T-helper 22 cell (primary cell): ENCODE results near the gene AANAT.

Experiments used
- DNase-seq: peaks from one replicate; pipeline ENCODE4 v3.0.0-alpha.2; 2020; ENCODE audit warnings: low read depth

Gene AANAT

GRCh38 chr17:76467366-76467765 lies at the start of gene AANAT:
Gene AANAT, plus strand, starts transcription at chr17:76467603. Its CDS starts 1,144 bp downstream, at chr17:76468747.
- no peak for DNase-seq

DNA sequence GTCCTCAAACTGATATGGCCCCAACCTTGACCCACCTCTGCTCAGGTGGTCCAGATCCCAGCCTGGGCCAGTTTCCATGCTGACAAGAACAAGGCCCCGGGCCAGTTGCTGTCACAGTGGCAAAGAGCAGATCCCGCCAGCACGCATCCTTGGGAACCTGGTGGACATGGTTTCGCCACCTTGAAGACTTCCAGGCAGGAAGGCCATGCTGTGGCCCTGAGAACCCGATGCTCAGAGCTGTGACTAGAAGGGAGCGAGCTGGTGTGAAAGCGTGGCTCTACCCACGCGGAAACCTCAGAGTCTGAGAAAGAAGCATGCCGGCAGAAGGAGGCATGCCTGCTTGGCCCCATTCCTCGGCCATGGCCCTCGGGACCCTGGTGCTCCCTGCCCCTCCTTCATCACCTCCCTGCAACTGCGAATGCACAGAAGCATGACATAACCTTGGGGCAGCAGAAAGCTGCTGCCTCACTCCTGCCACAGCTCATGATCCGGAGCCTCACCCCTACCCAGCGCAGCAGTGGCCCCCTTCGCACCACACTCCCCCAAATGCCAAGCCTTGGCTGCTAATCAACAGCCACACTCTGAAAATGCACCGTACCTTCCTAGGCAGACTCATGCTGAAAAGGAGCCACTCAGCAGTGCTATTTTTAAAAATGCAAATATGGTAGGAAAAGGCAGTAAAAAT lies 47.7 kb upstream of the AANAT start:
- DNase-seq = no peak

DNA sequence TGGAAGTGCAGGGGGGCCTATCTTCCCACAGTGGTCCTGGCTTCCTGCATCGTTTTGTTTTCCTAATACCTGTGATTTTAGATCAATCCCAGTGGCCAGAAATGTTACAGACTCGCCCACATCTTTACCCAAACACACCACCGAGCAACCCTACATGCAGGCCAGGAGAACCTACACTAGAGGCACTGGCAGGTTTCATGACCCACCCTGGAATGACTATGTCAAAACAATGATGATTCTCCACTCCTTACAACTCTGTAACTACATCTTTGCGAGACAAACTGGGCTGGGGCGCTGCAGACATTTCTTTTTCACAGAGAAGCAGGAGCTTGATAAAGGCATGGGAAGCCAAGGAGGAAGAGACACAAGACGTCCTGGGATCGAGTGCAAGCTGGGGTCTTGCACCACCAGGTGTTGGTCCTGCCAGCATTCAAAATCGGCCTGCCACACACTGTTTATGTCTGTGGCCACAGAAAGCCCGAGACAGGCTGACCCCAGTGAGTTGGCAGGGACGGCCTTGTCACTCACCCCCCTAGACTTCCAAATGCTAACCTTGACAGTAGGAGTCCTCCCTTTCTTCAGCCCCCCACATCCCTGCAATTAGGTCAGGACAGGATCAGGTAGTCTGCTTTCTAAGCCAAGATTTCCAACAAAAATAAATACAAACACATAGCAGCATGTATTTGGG lies 46.9 kb upstream of the AANAT start:
- DNase-seq = no peak

DNA sequence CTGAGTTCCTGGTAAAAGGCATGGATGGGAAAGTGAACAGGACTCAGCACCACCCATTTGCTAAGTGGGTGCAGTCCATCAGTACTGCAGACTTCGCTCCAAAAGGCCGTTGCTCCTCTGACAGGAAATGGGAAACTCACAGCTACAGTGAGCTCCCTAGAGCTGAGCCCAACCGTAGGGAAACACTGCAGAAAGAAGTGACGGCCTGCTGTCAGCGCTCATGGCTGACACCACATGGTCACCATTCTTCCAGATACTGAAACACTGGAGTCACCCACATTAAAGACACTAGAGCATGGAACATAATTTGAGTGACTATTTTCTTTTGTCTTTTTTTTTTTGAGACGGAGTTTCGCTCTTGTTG lies 46.4 kb upstream of the AANAT start:
- no peak for DNase-seq

GRCh38 chr17:76422406-76422805 lies 45.0 kb upstream of the AANAT start:
- no peak for DNase-seq

DNA sequence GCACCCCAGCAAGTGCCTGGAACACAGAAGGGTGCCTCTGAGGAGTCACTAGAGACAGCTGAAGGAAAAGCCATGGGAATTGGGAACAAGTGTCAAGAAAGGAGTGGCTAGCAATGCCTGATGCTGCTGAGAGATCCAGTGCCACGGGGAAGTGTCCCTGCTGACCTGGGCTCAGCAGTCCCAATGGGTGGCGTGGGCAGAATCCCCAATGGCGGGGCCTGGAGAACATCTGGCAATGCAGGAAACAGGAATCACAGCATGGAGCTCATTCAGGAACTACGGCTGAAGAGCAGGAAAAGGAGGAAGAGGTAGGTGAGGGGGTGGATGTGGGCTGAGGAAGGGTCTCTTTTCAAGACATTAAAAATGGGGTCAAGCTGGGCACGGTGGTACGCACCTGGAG lies 44.5 kb upstream of the AANAT start:
- no peak for DNase-seq

- DNase-seq = no peak
Observed at GRCh38 chr17:76426853-76427252, 40.5 kb upstream of the AANAT start.

DNA sequence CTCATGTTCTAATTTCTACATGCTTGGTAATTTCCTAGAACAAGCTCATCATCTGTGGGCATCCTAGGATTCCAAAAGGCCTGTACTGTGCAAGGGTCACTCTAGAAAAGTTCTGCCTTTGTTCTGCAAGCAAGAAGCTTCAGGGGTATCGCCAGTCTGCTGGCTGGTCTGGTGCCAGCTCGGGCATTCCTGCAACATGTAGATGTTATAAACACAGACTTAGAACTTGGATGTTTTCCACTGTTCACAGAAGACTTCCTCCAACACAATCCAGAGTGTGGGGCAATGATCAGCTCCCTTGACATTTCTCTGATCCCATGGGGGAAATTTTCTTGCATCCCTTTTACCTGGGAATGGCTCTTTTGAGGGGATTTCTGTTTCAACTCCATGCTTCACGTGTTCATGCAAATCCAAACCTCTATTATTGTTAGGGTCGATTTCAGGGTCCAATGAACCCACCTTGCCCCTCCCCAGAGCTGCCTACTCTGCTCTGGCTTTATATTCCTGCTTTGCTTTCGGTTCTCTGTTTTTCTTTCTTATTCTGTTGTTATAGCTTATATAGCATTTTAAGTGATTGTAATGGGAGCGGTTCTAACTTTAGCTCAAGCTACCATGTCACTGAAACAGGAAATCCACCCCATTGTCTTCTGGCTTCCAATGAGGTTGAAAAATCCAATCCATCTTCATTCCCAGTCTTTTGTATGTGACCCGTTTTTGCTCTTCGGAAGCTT lies 39.7 kb upstream of the AANAT start:
- DNase-seq = no peak

- no peak for DNase-seq
Observed at GRCh38 chr17:76428511-76428910, 38.9 kb upstream of the AANAT start.

DNA sequence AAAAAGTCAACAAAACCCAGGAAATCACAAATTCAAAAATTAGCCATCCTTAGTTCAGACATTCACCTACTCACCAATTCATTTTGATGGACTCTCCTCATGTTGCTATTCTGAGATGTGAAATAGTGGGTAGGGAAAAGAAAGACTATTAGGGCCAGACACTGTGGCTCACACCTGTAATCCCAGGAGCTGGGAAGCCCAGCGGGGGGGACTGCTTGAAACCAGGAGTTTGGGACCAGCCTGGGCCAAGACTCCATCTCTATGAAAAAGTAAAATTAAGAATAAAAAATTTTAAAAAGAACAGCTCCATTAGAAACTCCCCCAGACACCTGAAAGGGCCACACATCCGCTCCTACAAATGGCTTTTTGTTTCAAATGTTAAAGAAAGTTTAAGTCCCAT lies 35.9 kb upstream of the AANAT start:
- DNase-seq = no peak

GRCh38 chr17:76432004-76432403 lies 35.4 kb upstream of the AANAT start:
- no peak for DNase-seq

DNA sequence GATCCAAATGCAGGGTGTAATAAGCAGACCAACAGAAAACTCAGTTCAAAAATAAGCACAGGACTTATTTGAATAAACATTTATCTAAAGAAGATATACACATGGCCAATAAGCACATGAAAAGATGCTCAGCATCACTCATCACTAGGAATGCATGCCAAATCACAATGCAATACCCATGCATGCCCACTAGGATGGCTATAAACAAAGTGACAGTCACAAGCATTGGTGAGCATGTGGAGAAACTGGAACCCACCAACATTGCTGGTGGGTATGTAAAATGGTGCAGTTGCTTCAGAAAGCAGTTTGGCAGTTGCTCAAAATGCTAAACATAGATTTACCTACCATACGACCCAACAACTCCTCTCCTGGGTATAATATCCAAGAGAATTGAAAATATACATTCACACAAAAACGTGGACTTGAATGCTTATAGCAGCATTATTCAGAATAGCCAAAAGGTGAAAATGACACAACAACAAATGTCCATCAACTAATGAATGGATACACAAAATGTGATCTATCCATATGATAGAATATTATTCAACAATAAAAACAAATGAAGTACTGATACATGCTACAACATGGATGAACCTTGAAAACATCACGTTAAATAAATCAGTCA lies 34.6 kb upstream of the AANAT start:
- no peak for DNase-seq

GRCh38 chr17:76433693-76434092 lies 33.7 kb upstream of the AANAT start:
- DNase-seq = no peak

DNA sequence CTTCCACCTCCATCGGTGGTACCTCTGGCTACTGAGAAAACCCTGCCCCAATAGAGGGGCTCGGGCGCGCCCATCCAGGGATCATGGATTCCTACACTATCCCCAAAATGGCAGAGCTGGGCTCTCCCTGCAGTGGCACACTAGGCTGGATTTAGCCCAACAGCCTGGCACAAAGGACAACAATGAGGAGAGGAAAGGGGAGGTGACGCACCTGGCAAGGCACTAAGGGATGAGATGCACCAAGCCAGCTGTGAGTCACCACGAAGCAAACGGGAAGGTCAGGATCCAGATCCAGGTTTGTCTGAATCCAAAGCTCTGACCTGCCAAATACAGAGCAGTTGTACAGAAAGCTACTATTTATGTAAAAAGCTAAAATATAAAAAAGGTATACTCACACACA lies 32.5 kb upstream of the AANAT start:
- no peak for DNase-seq

- no peak for DNase-seq
Observed at GRCh38 chr17:76435751-76436150, 31.7 kb upstream of the AANAT start.

DNA sequence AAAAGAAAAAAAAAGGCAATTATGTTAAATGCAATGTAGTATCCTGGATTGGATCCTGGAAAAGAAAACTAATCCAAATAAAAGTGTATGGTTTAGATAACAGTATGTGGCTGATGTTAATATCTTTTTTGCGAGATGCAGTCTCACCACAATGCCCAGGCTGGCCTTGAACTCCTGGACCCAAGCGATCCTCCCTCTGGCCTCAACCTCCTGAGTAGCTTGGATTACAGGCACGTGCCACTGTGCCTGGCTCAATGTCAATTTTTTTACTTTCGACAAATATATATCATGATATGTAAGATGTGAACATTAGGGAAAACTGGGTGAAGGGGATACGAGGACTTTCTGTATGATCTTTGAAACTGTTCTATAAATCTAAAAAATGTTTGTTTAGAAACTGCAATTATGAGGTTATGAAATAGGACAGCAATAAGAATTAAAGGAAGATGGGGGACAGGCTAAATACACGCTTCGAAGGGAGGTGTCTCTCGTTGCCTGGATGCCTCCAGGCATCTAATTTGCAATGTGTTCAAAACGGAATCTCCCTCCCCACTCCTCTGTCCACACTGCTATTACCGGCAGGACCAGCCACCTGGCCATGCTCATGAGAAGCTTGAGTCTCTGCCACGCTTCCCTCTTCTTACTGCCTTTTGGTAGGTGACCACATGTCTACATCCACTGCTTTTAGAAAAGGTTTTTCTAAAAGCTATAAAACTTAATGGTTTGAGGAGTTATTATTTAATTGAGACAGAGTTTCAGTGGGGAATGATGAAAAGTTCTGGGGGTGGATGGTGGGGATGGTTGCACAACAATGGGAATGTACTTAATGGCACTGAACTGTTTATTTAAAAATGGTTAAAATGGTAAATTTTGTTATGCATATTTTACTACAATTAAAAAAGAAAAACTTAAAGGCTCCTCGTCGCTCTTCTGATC lies 29.7 kb upstream of the AANAT start:
- no peak for DNase-seq

- no peak for DNase-seq
Observed at GRCh38 chr17:76438906-76439305, 28.5 kb upstream of the AANAT start.

- DNase-seq = no peak
Observed at GRCh38 chr17:76439314-76439928, 28.0 kb upstream of the AANAT start.

- DNase-seq = no peak
Observed at GRCh38 chr17:76440751-76441362, 26.5 kb upstream of the AANAT start.

DNA sequence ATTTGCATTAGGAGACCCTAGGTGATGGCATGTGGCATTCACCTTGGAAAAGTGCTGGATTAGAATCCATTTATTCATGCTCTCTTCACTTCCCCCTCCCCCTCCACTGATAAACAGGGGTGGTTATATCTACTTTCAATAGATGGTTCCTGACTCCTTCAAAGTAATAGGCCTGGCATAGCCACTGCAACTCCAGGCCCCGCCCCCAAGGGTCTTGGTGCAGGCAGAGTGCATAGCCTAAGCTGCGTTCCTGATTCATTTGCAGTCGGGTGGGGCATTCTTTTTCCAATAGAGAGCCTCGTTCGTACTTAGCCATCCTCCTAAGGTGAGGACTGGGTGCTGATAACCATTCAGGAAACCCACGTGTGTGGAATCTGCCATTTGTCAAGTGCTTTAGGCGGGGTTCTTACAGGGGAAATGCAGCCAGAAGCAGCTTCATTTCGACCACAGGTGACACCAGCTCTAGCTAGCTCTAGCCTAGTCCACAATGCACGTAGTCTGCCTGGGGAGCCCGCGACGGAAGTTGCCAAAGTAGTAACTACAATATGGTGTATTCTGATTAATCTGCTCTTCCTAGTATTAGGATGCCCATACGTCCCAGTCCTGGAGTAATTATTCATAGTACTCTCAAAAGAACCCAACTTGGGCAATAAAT lies 25.6 kb upstream of the AANAT start:
- no peak for DNase-seq
